Activated CD8-positive, alpha-beta T cell treated with anti-CD3 and anti-CD28 coated beads for 36 hours (primary cell): ENCODE data around the gene GTF2H1. TPM values are rescaled to one million over a fixed set of nuclear protein-coding genes. Genes with fewer than 3 reads are reported as not detected.

Experiments used
- ATAC-seq: fragments of 200-7000 bp; cut with Tn5 transposase; one replicate; pipeline ENCODE4 v1.10.0; 2021; ENCODE audit warnings: mild to moderate bottlenecking, moderate library complexity
- CTCF ChIA-PET: fragments of 350-600 bp; sonication (Branson Sonifier 250); formaldehyde crosslinking; loops from one replicate; lab custom pipeline; 2021; ENCODE audit warnings: antibody characterized with exemption; lab: Charles Lee
- POLR2A ChIA-PET: fragments of 350-600 bp; sonication (Branson Sonifier 250); formaldehyde crosslinking; loops from one replicate; lab custom pipeline; 2021; ENCODE audit warnings: antibody characterized with exemption; lab: Charles Lee
- DNase-seq: peaks from one replicate; pipeline ENCODE4 v3.0.0-alpha.2; 2020
- H3K27ac Mint-ChIP-seq: one replicate; pipeline ENCODE4 v1.8.0; 2021; ENCODE audit warnings: mild to moderate bottlenecking, mixed read lengths
- H3K27me3 Mint-ChIP-seq: one replicate; pipeline ENCODE4 v1.8.0; 2021; ENCODE audit warnings: mixed read lengths
- H3K36me3 Mint-ChIP-seq: one replicate; pipeline ENCODE4 v1.8.0; 2021; ENCODE audit warnings: low read depth, mixed read lengths
- H3K4me1 Mint-ChIP-seq: one replicate; pipeline ENCODE4 v1.8.0; 2021; ENCODE audit warnings: low read depth, mixed read lengths
- H3K4me3 Mint-ChIP-seq: one replicate; pipeline ENCODE4 v1.8.0; 2021; ENCODE audit warnings: mild to moderate bottlenecking, moderate library complexity, mixed read lengths
- H3K9me3 Mint-ChIP-seq: one replicate; pipeline ENCODE4 v1.8.0; 2021; ENCODE audit warnings: mixed read lengths
- CTCF ChIP-seq: fragments of 200-600 bp; IDR thresholded peaks from one replicate; pipeline ENCODE4 v1.8.0; 2022; ENCODE audit warnings: antibody characterized with exemption, mild to moderate bottlenecking
- intact Hi-C: fragments of 100-400 bp; cut with micrococcal nuclease; formaldehyde crosslinking; loops from one replicate; pipeline ENCODE4 v1.10.0; 2022
- total RNA-seq, 2 experiments: library from RNA; stranded (reverse); gene quantifications; one replicate each; pipeline ENCODE4 v1.2.3, GENCODE V29; 2021

GTF2H1 gene
- total RNA-seq, 2 experiments from 2014 or later = 44.5 to 46.6 TPM

- ATAC-seq (no peak), DNase-seq (no peak)
- Mint-ChIP-seq H3K27ac (no peak overlapping the region), H3K27me3 (no peaks in the 10 kb centered on the region), H3K4me3 (no peak overlapping the region), H3K9me3 (no peaks in the 10 kb centered on the region), H3K36me3 (peaks cover 20% of the 10 kb centered on the region), H3K4me1 (no peaks in the 10 kb centered on the region)
- ChIA-PET CTCF (no interaction called here), POLR2A (no interaction called here)
- intact Hi-C loops = no loop called here
- no peak for TF ChIP-seq CTCF
These were observed 17.6 kb upstream of the GTF2H1 start for GRCh38 chr11:18304745-18305144.

- DNase-seq (no peak), ATAC-seq (no peak)
- Mint-ChIP-seq H3K36me3 (peaks cover 28% of the 10 kb centered on the region), H3K4me3 (no peak overlapping the region), H3K27me3 (no peaks in the 10 kb centered on the region), H3K4me1 (peaks cover 2% of the 10 kb centered on the region), H3K27ac (no peak overlapping the region), H3K9me3 (no peaks in the 10 kb centered on the region)
- no peak for TF ChIP-seq CTCF
- ChIA-PET POLR2A (interaction anchor here (0.8 kb wide), 1 partner anchor 14 kb away, joined by 3 read pairs; the partner anchor contains the start of gene HPS5), CTCF (interaction anchor here (1.0 to 1.7 kb wide), 4 partner anchors 12 to 201 kb away, joined by 3 to 4 read pairs (median 3); partner anchors contain the start of gene SAAL1)
- intact Hi-C loops = no loop called here
These were observed 14.8 kb upstream of the GTF2H1 start for GRCh38 chr11:18307461-18308139.

GRCh38 chr11:18308242-18308641 is 14.1 kb upstream of the GTF2H1 start:
- no peaks in the 10 kb centered on the region for H3K9me3 Mint-ChIP-seq
- ChIA-PET CTCF (interaction anchor here (1.0 to 1.7 kb wide), 4 partner anchors 13 to 202 kb away, joined by 3 to 4 read pairs (median 3); partner anchors contain the start of gene SAAL1), POLR2A (no interaction called here)
- ATAC-seq (no peak), DNase-seq (no peak)
- peaks cover 28% of the 10 kb centered on the region for H3K36me3 Mint-ChIP-seq
- H3K27ac Mint-ChIP-seq = no peak overlapping the region
- TF ChIP-seq CTCF = no peak
- peaks cover 2% of the 10 kb centered on the region for H3K4me1 Mint-ChIP-seq
- no peak overlapping the region for H3K4me3 Mint-ChIP-seq
- intact Hi-C loops = no loop called here
- H3K27me3 Mint-ChIP-seq = no peaks in the 10 kb centered on the region

- intact Hi-C loops = no loop called here
- no peak for TF ChIP-seq CTCF
- ChIA-PET POLR2A (no interaction called here), CTCF (no interaction called here)
- H3K9me3 Mint-ChIP-seq = no peaks in the 10 kb centered on the region
- ATAC-seq = no peak
- H3K36me3 Mint-ChIP-seq = peaks cover 28% of the 10 kb centered on the region
- H3K27me3 Mint-ChIP-seq = no peaks in the 10 kb centered on the region
- H3K4me3 Mint-ChIP-seq = no peak overlapping the region
- H3K4me1 Mint-ChIP-seq = peaks cover 2% of the 10 kb centered on the region
- H3K27ac Mint-ChIP-seq = no peak overlapping the region
- DNase-seq = no peak
These were observed 12.7 kb upstream of the GTF2H1 start for GRCh38 chr11:18309691-18310090.

GRCh38 chr11:18310800-18311340 is 11.5 kb upstream of the GTF2H1 start:
- Mint-ChIP-seq H3K36me3 (peaks cover 26% of the 10 kb centered on the region), H3K9me3 (no peaks in the 10 kb centered on the region), H3K4me3 (no peak overlapping the region), H3K27ac (no peak overlapping the region), H3K4me1 (peaks cover 4% of the 10 kb centered on the region), H3K27me3 (no peaks in the 10 kb centered on the region)
- ChIA-PET CTCF (interaction anchor here (0.9 to 1.2 kb wide), 2 partner anchors 67 to 195 kb away, joined by 3 to 4 read pairs; no protein-coding TSS in a partner anchor), POLR2A (interaction anchor here (2.4 kb wide), 1 partner anchor 11 kb away, joined by 11 read pairs; the partner anchor contains the start of genes GTF2H1 and HPS5)
- DNase-seq (no peak), ATAC-seq (no peak)
- intact Hi-C loops = no loop called here
- no peak for TF ChIP-seq CTCF
